ENCODE measurements around the gene PLEK2.
"Not testable (repeated sequence)": the region's sequence is repeated elsewhere in the genome, so short reads cannot be mapped to it uniquely, and the experiment has no call there.

The PLEK2 gene

DNA sequence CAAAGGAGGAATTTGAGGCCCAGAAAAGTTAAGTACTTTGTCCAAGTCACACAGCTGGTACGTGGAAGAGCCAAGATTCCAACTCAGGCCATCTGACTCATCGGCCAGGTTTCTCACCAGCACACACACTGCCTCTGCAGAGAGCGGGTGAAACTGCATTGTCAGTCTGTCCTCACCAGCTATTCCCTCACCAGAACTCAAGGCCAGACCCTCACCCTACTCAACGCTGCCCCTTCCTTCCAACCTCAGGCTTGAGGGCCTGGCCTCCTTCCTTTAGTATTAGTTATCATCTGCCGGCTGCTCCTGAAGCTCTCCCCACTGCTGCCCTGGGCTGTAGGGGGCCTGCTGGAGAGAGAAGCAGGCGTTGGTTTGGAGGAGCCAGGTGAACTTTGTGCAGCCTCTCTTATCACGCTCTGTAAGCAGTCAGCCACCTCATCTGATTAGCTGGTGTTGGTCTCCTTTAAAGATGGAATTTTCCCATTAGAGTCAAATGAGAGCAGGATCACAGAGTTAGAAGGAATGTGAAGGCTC lies 16.6 kb upstream of the PLEK2 start:
- DNase-seq = no peak

DNA sequence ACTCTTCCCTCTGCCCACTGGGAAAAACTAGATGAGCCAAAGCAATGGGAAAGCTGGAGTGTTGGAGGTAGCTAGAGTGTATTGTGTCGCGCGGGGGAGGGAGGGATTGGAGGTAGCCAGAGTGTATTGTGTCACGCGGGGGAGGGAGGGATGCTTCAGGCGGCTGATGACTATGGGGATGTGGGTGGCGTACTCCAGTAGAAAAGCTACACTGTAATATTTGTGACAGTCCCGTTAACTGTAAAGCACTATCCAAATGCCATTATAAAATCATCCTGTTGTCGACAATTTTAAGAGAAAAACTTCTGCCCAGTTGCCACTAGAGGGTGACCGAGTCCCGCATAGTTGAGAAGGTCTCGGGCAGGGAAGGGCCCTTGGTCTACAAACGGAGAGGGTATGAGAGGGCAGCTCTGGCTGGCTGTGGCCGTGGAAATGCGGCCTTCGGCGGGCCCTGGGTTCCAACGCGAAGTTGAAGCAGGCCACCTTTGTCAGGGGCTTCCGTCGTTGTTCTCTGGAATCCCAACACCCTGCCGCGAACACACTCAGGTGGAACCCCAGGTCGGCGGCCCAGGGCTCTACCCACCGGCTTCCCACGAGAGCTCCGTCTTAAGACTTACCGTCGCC lies 15.1 kb upstream of the PLEK2 start:
- DNase-seq = peak; percentile 58 to 65

- DNase-seq = no peak
Measured at GRCh38 chr14:67426161-67426560, 14.2 kb upstream of the PLEK2 start.

- no peak for DNase-seq
Measured at GRCh38 chr14:67425608-67426007, 13.6 kb upstream of the PLEK2 start.

- no peak for DNase-seq
Measured at GRCh38 chr14:67424539-67424938, 12.6 kb upstream of the PLEK2 start.

GRCh38 chr14:67423424-67423823 lies 11.5 kb upstream of the PLEK2 start:
- no peak for DNase-seq

GRCh38 chr14:67421356-67422224 lies 9.6 kb upstream of the PLEK2 start:
- no peak for DNase-seq

DNA sequence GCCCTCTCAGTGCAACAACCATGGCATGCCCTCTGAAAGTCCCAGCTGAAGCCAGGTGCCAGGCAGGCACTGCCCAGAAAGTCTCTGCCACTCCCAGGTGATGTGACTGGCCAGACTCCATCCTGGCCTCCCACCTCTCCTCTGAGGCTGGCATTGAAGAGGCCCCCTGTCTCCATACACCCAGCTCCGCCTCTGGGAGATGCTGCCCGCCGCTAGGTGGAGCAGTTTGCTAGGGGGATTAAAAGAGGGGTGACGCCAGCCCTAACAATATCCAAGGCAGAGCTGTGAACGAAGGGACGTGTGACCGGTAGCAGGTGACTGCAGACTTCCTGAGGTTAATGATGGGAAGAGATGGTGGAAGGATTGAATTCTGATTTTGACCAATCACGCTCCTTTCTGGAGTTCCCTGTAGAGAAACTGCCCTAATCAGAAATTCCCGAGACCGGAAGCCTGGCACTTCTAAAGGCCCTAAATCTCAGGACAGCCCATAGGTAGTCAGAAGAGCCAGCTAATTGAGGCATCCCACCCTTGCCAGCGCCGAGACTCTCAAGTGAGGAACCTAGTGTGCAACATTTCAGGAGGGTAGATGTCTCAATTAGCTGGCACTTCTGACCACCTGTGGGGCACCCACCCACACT lies 8.3 kb upstream of the PLEK2 start:
- DNase-seq = peak in 1 of 2 experiments; percentile 16

- no peak for DNase-seq
Measured at GRCh38 chr14:67418401-67419191, 6.6 kb upstream of the PLEK2 start.

GRCh38 chr14:67417633-67418032 lies 5.7 kb upstream of the PLEK2 start:
- no peak for DNase-seq

DNA sequence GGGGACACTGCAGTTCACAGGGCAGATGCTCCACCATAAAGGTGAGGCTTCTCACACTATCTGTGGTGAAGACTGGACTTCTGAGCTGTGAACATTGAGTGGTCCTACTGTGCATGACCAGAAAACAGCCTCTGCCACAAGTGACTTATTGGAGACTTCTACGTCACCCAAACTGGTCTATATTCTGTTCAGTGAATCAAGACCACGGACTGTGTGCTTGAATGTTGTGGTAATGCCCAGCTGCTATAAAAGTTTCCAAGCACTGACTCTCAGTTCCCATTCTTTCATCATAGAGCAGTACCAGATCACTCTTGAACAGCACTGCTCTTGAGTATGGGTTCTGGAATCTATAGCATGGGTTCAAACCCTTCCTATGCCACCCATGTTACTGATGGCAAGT lies 4.8 kb upstream of the PLEK2 start:
- DNase-seq = no peak

DNA sequence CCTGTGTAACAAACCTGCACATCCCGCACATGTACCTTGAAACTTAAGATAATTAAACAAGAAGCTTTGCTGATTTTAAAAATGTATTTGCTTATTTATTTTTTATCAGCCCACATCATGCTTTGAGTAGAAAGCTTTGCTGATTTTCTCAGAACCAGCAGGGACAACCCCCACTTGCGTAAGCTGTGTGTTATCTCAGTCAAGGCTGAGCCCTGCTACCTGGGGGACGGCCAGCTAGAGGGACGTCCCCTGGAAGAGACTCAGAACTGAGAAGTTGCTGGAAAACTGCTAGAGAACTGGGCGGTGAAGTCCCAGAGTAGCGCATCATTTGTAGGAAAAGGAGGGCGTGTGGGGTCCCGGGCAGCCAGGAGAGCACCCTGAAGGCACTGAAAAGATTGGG lies 4.1 kb upstream of the PLEK2 start:
- no peak for DNase-seq

DNA sequence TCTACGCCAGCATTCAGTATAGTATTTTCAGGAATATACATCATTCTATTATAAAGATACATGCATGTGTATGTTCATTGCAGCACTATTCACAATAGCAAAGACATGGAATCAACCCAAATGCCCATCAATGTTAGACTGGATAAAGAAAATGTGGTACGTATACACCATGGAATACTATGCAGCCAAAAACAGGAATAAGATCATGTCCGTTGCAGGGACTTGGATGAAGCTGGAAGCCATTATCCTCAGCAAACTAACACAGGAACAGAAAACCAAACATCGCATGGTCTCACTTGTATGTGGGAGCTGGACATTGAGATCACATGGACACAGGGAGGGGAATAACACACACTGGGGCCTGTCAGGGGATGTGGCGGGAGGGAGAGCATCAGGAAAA lies 3.6 kb upstream of the PLEK2 start:
- DNase-seq = not testable (repeated sequence)

DNA sequence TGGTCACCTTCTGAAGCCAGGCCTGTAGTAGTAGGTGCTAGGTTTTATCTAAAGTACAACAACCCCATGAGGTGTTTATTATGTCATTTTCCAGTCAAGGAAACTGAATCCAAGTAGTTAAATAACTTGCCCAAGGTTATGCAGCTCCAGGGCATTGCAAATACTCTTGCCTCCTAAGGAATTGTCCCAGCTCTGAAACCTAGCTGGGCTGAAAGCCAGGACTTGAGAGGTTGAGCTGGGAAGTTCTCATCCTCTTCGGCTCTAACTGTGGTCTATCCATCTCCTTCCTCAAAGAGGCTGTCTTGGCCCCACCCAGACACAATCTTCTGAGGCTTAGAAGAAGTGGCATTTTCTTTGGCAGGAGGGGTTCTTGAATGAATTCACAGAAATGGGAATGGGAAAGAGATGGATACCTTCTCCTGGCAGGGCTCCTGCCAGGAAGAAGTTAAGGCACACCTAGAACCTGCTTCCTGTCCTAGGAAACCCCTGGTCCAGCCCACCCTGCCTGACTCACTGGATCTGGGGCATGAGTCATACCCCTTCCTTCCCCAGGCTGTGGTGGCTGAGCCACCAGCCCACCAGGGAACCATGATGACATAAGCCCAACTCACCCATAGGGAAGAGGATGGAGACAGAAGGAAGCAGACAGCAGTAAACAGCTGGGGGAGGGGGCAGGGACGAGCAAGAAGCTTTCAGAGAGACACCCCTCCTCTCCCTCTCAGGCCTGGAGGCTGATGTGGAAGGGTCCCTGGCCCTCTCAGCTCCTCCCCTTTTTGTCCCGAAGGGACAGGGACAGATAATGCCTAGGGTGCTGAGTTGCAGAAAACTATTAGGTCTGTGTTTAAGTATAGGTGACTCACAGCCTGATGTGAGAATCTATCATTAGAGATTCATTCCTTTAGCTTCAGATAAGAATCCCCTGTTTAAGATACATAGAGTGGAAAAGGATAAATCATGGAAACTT lies 2.1 kb upstream of the PLEK2 start:
- DNase-seq = peak in 1 of 2 experiments; percentile 56

GRCh38 chr14:67411370-67411769 lies 595 bp downstream of the PLEK2 start:
- DNase-seq = no peak

GRCh38 chr14:67410313-67410712 lies 1.7 kb downstream of the PLEK2 start:
- no peak for DNase-seq

DNA sequence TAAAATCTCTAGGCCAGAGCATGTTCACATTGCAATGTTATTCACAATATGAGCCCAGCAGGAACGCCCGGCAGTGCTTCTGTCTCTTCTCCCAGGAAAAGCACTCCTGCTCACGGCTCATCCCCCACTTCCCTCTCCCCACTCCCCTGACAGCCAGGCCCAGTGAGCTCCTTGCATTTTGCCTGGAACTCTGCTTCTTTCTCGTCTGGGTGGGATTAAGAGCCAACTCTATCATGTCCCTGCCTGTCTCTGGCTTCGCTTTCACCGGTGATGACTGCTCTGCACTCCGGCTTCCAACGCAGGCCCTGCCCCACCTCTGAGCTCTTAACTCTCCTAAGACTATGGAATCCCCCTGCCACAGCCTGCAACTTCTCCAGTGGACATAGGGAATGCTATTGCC lies 2.5 kb downstream of the PLEK2 start:
- no peak for DNase-seq

- DNase-seq = not testable (repeated sequence)
Measured at GRCh38 chr14:67408122-67408801, 3.7 kb downstream of the PLEK2 start.

GRCh38 chr14:67405771-67406170 lies 6.2 kb downstream of the PLEK2 start:
- no peak for DNase-seq

- no peak for DNase-seq
Measured at GRCh38 chr14:67400434-67400833, 11.5 kb downstream of the PLEK2 start.

DNA sequence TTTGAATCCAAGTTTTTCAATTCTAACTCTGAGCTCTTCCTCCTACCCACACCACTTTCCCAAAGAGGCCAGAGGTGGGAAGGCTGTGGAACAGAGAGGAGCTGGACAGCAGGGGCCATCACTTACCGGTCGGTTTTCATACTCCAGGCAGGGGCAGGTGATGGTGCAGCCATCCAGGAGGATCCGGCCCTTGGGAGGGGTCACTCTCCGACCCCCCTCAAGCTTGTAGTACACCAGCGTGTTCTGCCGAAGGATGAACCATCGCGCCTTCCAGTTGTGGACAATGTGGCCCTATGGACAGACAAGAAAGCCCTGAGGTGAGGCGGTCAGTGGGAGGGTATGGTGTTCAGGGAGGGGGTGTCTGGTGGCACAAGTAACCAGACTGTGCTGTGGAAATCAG lies 14.4 kb downstream of the PLEK2 start:
- no peak for DNase-seq
